ENCODE results near the gene HARBI1. TPM values are rescaled to one million over a fixed set of nuclear protein-coding genes. Genes with fewer than 3 reads are reported as not detected.

The HARBI1 gene
- total and polyA plus RNA-seq, 9 of the 15 experiments (the other 6 are each of a cell fraction or from before 2014, with no cell fraction given), result 3.5 to 8.4 (median 5.5) TPM

DNA sequence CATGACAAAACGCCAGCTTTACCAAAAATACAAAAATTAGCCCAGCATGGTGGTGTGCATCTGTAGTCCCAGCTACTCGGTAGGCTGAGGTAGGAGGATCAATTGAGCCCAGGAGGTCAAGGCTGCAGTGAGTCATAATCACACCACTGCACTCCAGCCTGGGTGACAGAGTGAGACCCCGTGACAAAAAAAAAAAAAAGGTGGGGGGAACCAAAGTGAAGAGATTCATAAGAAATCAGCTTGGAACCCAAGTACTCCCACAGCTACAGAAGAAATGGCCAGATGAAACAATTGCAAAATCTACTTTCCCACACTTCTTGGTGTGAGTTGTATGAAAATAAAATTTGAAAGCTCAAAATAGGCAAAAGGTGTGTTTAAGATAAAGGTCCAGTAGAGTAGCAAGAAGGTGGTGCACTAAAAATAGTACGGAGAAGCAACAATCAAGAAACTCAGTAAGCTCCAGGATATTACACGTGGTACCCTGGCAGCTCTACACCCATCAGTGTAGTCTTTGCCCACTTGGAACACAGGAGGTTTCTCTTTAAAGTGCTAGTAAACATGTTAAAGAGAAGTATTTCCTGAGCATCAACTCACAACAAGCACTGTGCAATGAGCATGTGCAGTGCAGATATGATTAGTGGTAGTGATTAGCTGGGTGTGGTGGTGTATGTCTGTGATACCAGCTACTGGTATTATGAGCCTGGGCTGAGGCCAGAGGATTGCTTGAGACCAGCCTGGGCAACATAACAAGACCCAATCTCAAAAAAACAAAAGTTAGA, 5.3 kb downstream of the HARBI1 start (continued):
- TF ChIP-seq TOE1 (IDR thresholded peaks at IDR 0.05; ENCODE audit: borderline replicate concordance) (no peak), TOE1 (CRISPR knock-in tag; IDR thresholded peaks at IDR 0.05; ENCODE audit: borderline replicate concordance, low read depth) (no peak), HDAC6 (IDR thresholded peaks at IDR 0.05; ENCODE audit: low read depth, low read length) (no peak), RBM34 (IDR thresholded peaks at IDR 0.05; ENCODE audit: borderline replicate concordance, insufficient read depth, low read length) (no peak), ZNF184 (CRISPR knock-in tag; IDR thresholded peaks at IDR 0.05) (no peak), NR2C1 (IDR thresholded peaks at IDR 0.05) (no peak), NR2C1 (tag; IDR thresholded peaks at IDR 0.05) (no peak), ETS1 (conservative IDR thresholded peaks at IDR 0.05; ENCODE audit: control insufficient read depth, low read depth, low read length) (no peak), XRCC5 (IDR thresholded peaks at IDR 0.05; ENCODE audit: low read depth, low read length) (no peak), NRF1 (conservative IDR thresholded peaks at IDR 0.05 in 1 of 2, IDR thresholded peaks at IDR 0.05 in 1 of 2) (peak; percentile 87 to 89), PKNOX1 (IDR thresholded peaks at IDR 0.05) (no peak), FOXK1 (CRISPR knock-in tag; IDR thresholded peaks at IDR 0.05; ENCODE audit: borderline replicate concordance) (no peak), NELFE (IDR thresholded peaks at IDR 0.05; ENCODE audit: insufficient read depth, insufficient read length) (no peak), ZNF133 (CRISPR knock-in tag; IDR thresholded peaks at IDR 0.05) (no peak), MTA2 (IDR thresholded peaks at IDR 0.05; ENCODE audit: low read depth) (peak; percentile 42), CREBBP (IDR thresholded peaks at IDR 0.05; ENCODE audit: low read depth, low read length) (no peak), SAP30 (IDR thresholded peaks at IDR 0.05; ENCODE audit: borderline replicate concordance, insufficient read depth, low read depth, low read length, poor library complexity, severe bottlenecking) (no peak), STAT5A (IDR thresholded peaks at IDR 0.05; ENCODE audit: borderline replicate concordance, low read length) (peak; percentile 37; the same call in 1 of the 2 replicates)
- TF ChIP-seq, protein P1, sequence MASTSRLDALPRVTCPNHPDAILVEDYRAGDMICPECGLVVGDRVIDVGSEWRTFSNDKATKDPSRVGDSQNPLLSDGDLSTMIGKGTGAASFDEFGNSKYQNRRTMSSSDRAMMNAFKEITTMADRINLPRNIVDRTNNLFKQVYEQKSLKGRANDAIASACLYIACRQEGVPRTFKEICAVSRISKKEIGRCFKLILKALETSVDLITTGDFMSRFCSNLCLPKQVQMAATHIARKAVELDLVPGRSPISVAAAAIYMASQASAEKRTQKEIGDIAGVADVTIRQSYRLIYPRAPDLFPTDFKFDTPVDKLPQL (IDR thresholded peaks at IDR 0.05; ENCODE audit: extremely low read depth, insufficient read length), result no peak
- TF ChIP-seq, protein P2, sequence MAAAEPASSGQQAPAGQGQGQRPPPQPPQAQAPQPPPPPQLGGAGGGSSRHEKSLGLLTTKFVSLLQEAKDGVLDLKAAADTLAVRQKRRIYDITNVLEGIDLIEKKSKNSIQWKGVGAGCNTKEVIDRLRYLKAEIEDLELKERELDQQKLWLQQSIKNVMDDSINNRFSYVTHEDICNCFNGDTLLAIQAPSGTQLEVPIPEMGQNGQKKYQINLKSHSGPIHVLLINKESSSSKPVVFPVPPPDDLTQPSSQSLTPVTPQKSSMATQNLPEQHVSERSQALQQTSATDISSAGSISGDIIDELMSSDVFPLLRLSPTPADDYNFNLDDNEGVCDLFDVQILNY (CRISPR knock-in tag; IDR thresholded peaks at IDR 0.05), result no peak
- TF ChIP-seq, protein P3, sequence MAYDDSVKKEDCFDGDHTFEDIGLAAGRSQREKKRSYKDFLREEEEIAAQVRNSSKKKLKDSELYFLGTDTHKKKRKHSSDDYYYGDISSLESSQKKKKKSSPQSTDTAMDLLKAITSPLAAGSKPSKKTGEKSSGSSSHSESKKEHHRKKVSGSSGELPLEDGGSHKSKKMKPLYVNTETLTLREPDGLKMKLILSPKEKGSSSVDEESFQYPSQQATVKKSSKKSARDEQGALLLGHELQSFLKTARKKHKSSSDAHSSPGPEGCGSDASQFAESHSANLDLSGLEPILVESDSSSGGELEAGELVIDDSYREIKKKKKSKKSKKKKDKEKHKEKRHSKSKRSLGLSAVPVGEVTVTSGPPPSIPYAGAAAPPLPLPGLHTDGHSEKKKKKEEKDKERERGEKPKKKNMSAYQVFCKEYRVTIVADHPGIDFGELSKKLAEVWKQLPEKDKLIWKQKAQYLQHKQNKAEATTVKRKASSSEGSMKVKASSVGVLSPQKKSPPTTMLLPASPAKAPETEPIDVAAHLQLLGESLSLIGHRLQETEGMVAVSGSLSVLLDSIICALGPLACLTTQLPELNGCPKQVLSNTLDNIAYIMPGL (CRISPR knock-in tag; IDR thresholded peaks at IDR 0.05), result no peak

All from K562 (cell line).